Embryonic facial prominence (tissue), 1 donor: ENCODE measurements around the gene DNAJC1.
A peak's percentile ranks its signal among the peaks of the same experiment; 100 is the strongest.
"Not testable (repeated sequence)": the region's sequence is repeated elsewhere in the genome, so short reads cannot be mapped to it uniquely, and the experiment has no call there.

Source experiments
- DNase-seq: peaks from one replicate; pipeline ENCODE4 v3.0.0-alpha.2; 2016; ENCODE audit errors: extremely low spot score

DNAJC1 gene

GRCh38 chr10:21727452-21728168, 275.9 kb downstream of the DNAJC1 start:
- DNase-seq: no peak

- DNase-seq: no peak
Measured at GRCh38 chr10:21726601-21727225, 276.8 kb downstream of the DNAJC1 start.

- DNase-seq: peak; percentile 94
Measured at GRCh38 chr10:21724687-21725367, 278.7 kb downstream of the DNAJC1 start.

GRCh38 chr10:21724020-21724589, 279.4 kb downstream of the DNAJC1 start:
- no peak for DNase-seq

GRCh38 chr10:21722209-21722608, 281.3 kb downstream of the DNAJC1 start:
- DNase-seq: no peak

GRCh38 chr10:21721000-21721665, 282.4 kb downstream of the DNAJC1 start:
- DNase-seq: no peak

GRCh38 chr10:21720090-21720489, 283.4 kb downstream of the DNAJC1 start:
- no peak for DNase-seq

- DNase-seq: no peak
Measured at GRCh38 chr10:21719502-21719901, 284.0 kb downstream of the DNAJC1 start.

- DNase-seq: not testable (repeated sequence)
Measured at GRCh38 chr10:21717437-21718054, 286.0 kb downstream of the DNAJC1 start.

- no peak for DNase-seq
Measured at GRCh38 chr10:21715531-21716195, 287.9 kb downstream of the DNAJC1 start.

- DNase-seq: no peak
Measured at GRCh38 chr10:21712975-21713374, 290.6 kb downstream of the DNAJC1 start.

GRCh38 chr10:21707498-21707897, 296.0 kb downstream of the DNAJC1 start:
- no peak for DNase-seq
